ENCODE results near the gene NLN. TPM values are rescaled to one million over a fixed set of nuclear protein-coding genes. Genes with fewer than 3 reads are reported as not detected.
"Not testable (repeated sequence)": the region's sequence is repeated elsewhere in the genome, so short reads cannot be mapped to it uniquely, and the experiment has no call there.

The NLN gene
- total RNA-seq, 1 donor from 2014 or later, result 94.0 TPM

GRCh38 chr5:65871182-65871581, 149.2 kb downstream of the NLN start:
- H3K36me3 Mint-ChIP-seq (ENCODE audit: unreplicated experiment), result no peaks in the 10 kb centered on the region
- no peaks in the 10 kb centered on the region for H3K4me1 Mint-ChIP-seq (ENCODE audit: low read depth, unreplicated experiment)
- H3K4me3 Mint-ChIP-seq (ENCODE audit: unreplicated experiment), result no peak overlapping the region
- H3K27me3 Mint-ChIP-seq (ENCODE audit: unreplicated experiment), result no peaks in the 10 kb centered on the region
- no peak for TF ChIP-seq CTCF (IDR thresholded peaks at IDR 0.05; ENCODE audit: partially characterized antibody, unreplicated experiment)
- DNase-seq, result no peak
- no peak overlapping the region for H3K27ac Mint-ChIP-seq (ENCODE audit: unreplicated experiment)
- H3K9me3 Mint-ChIP-seq (ENCODE audit: unreplicated experiment), result no peaks in the 10 kb centered on the region

GRCh38 chr5:65871776-65872175, 149.8 kb downstream of the NLN start:
- H3K27ac Mint-ChIP-seq (ENCODE audit: unreplicated experiment); H3K36me3 Mint-ChIP-seq (ENCODE audit: unreplicated experiment); H3K4me3 Mint-ChIP-seq (ENCODE audit: unreplicated experiment); DNase-seq; H3K27me3 Mint-ChIP-seq (ENCODE audit: unreplicated experiment); H3K9me3 Mint-ChIP-seq (ENCODE audit: unreplicated experiment); H3K4me1 Mint-ChIP-seq (ENCODE audit: low read depth, unreplicated experiment): not testable (repeated sequence)

GRCh38 chr5:65873181-65873750, 151.3 kb downstream of the NLN start:
- peaks cover 11% of the 10 kb centered on the region for H3K36me3 Mint-ChIP-seq (ENCODE audit: unreplicated experiment)
- H3K4me3 Mint-ChIP-seq (ENCODE audit: unreplicated experiment), result no peak overlapping the region
- no peak overlapping the region for H3K27ac Mint-ChIP-seq (ENCODE audit: unreplicated experiment)
- no peaks in the 10 kb centered on the region for H3K4me1 Mint-ChIP-seq (ENCODE audit: low read depth, unreplicated experiment)
- no peaks in the 10 kb centered on the region for H3K27me3 Mint-ChIP-seq (ENCODE audit: unreplicated experiment)
- no peak for DNase-seq
- no peak for TF ChIP-seq CTCF (IDR thresholded peaks at IDR 0.05; ENCODE audit: partially characterized antibody, unreplicated experiment)
- no peaks in the 10 kb centered on the region for H3K9me3 Mint-ChIP-seq (ENCODE audit: unreplicated experiment)

- TF ChIP-seq CTCF (IDR thresholded peaks at IDR 0.05; ENCODE audit: partially characterized antibody, unreplicated experiment), result no peak
- Mint-ChIP-seq H3K27ac (ENCODE audit: unreplicated experiment) (no peak overlapping the region), H3K36me3 (ENCODE audit: unreplicated experiment) (peaks cover 15% of the 10 kb centered on the region), H3K9me3 (ENCODE audit: unreplicated experiment) (no peaks in the 10 kb centered on the region), H3K4me3 (ENCODE audit: unreplicated experiment) (no peak overlapping the region), H3K27me3 (ENCODE audit: unreplicated experiment) (no peaks in the 10 kb centered on the region), H3K4me1 (ENCODE audit: low read depth, unreplicated experiment) (no peaks in the 10 kb centered on the region)
- no peak for DNase-seq
These were observed 152.2 kb downstream of the NLN start for GRCh38 chr5:65874241-65874640.

- Mint-ChIP-seq H3K4me3 (ENCODE audit: unreplicated experiment) (no peak overlapping the region), H3K4me1 (ENCODE audit: low read depth, unreplicated experiment) (no peaks in the 10 kb centered on the region), H3K36me3 (ENCODE audit: unreplicated experiment) (peaks cover 15% of the 10 kb centered on the region), H3K27ac (ENCODE audit: unreplicated experiment) (no peak overlapping the region), H3K9me3 (ENCODE audit: unreplicated experiment) (no peaks in the 10 kb centered on the region), H3K27me3 (ENCODE audit: unreplicated experiment) (peaks cover 1% of the 10 kb centered on the region)
- no peak for DNase-seq
- no peak for TF ChIP-seq CTCF (IDR thresholded peaks at IDR 0.05; ENCODE audit: partially characterized antibody, unreplicated experiment)
These were observed 154.5 kb downstream of the NLN start for GRCh38 chr5:65876496-65876895.

All from glutamatergic neuron (in vitro differentiated cells).